ENCODE measurements around the gene NFKBIL1.

NFKBIL1 gene

GRCh38 chr6:31544676-31545075, 2.7 kb upstream of the NFKBIL1 start:
- DNase-seq (ENCODE audit: low read depth, low spot score), result no peak
- ChIA-PET POLR2A (no interaction called here), CTCF (interaction anchor here (0.7 to 38.4 kb wide), 4 partner anchors 13 to 66 kb away, joined by 3 to 1569 read pairs (median 10); partner anchors contain the start of genes LST1, LTB, NCR3 and TNF)
- TF ChIP-seq, protein P1, sequence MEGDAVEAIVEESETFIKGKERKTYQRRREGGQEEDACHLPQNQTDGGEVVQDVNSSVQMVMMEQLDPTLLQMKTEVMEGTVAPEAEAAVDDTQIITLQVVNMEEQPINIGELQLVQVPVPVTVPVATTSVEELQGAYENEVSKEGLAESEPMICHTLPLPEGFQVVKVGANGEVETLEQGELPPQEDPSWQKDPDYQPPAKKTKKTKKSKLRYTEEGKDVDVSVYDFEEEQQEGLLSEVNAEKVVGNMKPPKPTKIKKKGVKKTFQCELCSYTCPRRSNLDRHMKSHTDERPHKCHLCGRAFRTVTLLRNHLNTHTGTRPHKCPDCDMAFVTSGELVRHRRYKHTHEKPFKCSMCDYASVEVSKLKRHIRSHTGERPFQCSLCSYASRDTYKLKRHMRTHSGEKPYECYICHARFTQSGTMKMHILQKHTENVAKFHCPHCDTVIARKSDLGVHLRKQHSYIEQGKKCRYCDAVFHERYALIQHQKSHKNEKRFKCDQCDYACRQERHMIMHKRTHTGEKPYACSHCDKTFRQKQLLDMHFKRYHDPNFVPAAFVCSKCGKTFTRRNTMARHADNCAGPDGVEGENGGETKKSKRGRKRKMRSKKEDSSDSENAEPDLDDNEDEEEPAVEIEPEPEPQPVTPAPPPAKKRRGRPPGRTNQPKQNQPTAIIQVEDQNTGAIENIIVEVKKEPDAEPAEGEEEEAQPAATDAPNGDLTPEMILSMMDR (IDR thresholded peaks at IDR 0.05; ENCODE audit: insufficient read depth, low read length, missing control alignments), result no peak
- H3K4me3 ChIP-seq (ENCODE audit: low read depth, low read length), result no peak overlapping the region

DNA sequence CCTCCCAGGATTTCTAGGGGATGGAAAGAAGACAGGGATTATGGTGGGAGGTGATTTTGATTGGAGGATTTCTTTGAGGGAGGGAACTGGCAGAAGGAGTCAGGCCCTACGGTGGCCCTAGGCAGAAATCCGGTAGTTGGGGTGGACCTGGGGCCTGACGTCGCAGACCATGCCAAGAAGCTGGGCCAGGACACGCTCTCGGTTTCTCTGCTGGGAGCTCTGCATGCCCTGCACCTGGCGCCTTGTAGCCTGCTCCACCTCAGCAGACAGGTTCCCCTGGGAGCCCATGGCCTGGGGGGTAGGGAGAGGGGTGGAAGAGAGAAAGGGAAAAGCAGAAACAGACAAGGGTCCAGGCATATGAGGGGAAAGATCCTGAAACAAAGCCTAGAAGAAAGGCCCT, 2.1 kb upstream of the NFKBIL1 start:
- no peak overlapping the region for H3K4me3 ChIP-seq (ENCODE audit: low read depth, low read length)
- TF ChIP-seq, protein P1 (IDR thresholded peaks at IDR 0.05; ENCODE audit: insufficient read depth, low read length, missing control alignments), result no peak
- POLR2A ChIA-PET, result no interaction called here
- CTCF ChIA-PET, result interaction anchor here (0.7 to 38.4 kb wide), 7 partner anchors 12 to 80 kb away, joined by 3 to 1569 read pairs (median 9); partner anchors contain the start of genes LST1, LTB, NCR3 and TNF
- no peak for DNase-seq (ENCODE audit: low read depth, low spot score)

- TF ChIP-seq, protein P1 (IDR thresholded peaks at IDR 0.05; ENCODE audit: insufficient read depth, low read length, missing control alignments), result peak; percentile 99
- DNase-seq (ENCODE audit: low read depth, low spot score), result peak; percentile 61
- CTCF ChIA-PET, result interaction anchor here (0.5 to 38.4 kb wide), 24 partner anchors 9 to 406 kb away, joined by 3 to 1569 read pairs (median 4); partner anchors contain the start of genes GPANK1, LST1, LTB and MICB
- POLR2A ChIA-PET, result interaction anchor here (0.5 to 1.2 kb wide), 4 partner anchors 19 to 283 kb away, joined by 3 to 4 read pairs (median 3); partner anchors contain the start of gene MICB
- H3K4me3 ChIP-seq (ENCODE audit: low read depth, low read length), result peak within 1 kb of the TSS; percentile 64
Measured at GRCh38 chr6:31546339-31546957, 960 bp upstream of the NFKBIL1 start, which contains the start of gene ATP6V1G2. Gene ATP6V1G2 (minus strand): TSS chr6:31546608. CDS start chr6:31546559, 49 bp downstream.

GRCh38 chr6:31547727-31548543, 527 bp downstream of the NFKBIL1 start:
- TF ChIP-seq, protein P1 (IDR thresholded peaks at IDR 0.05; ENCODE audit: insufficient read depth, low read length, missing control alignments), result no peak
- DNase-seq (ENCODE audit: low read depth, low spot score), result no peak
- ChIA-PET CTCF (interaction anchor here (1.0 to 38.4 kb wide), 5 partner anchors 15 to 77 kb away, joined by 3 to 1569 read pairs (median 3); partner anchors contain the start of genes LST1, LTB, NCR3 and TNF), POLR2A (interaction anchor here (0.8 to 1.6 kb wide), 6 partner anchors 11 to 288 kb away, joined by 3 to 6 read pairs (median 4); partner anchors contain the start of gene HSPA1B)
- peak overlapping the region; percentile 58 for H3K4me3 ChIP-seq (ENCODE audit: low read depth, low read length)

- ChIA-PET CTCF (interaction anchor here (1.0 to 38.4 kb wide), 4 partner anchors 15 to 77 kb away, joined by 3 to 1569 read pairs (median 3); partner anchors contain the start of genes LST1, LTB, NCR3 and TNF), POLR2A (interaction anchor here (1.6 kb wide), 1 partner anchor 279 kb away, joined by 5 read pairs; the partner anchor contains the start of gene HSPA1B)
- H3K4me3 ChIP-seq (ENCODE audit: low read depth, low read length), result peak overlapping the region; percentile 58
Measured at GRCh38 chr6:31548544-31548873, 1.1 kb downstream of the NFKBIL1 start.

More at GRCh38 chr6:31548544-31548873, 1.1 kb downstream of the NFKBIL1 start:
- TF ChIP-seq, protein P1 (IDR thresholded peaks at IDR 0.05; ENCODE audit: insufficient read depth, low read length, missing control alignments), result no peak
- no peak for DNase-seq (ENCODE audit: low read depth, low spot score)

All from AG04449 (cell line).